Smooth muscle cell (in vitro differentiated cells): Measurements from ENCODE around the gene RRP15. TPM values are rescaled to one million over a fixed set of nuclear protein-coding genes. Genes with fewer than 3 reads are reported as not detected.
A peak's percentile ranks its signal among the peaks of the same experiment; 100 is the strongest.

Source experiments
- DNase-seq: peaks from one replicate; lab custom pipeline; 2025; ENCODE audit not compliant: unreplicated experiment; lab: John Stamatoyannopoulos, UW
- H2AFZ ChIP-seq: fragments of 200-600 bp; sonication (generic); 2 replicates; pipeline ENCODE4 v1.6.0; 2016; ENCODE audit warnings: antibody characterized with exemption, low read depth, mild to moderate bottlenecking
- H3F3A ChIP-seq: fragments of 200-600 bp; sonication (generic); 2 replicates; pipeline ENCODE4 v1.6.0; 2017; ENCODE audit warnings: antibody characterized with exemption, low read depth
- H3K27ac ChIP-seq: fragments of 200-600 bp; sonication (generic); 2 replicates; pipeline ENCODE4 v1.5.1; 2016; ENCODE audit warnings: low read depth, mild to moderate bottlenecking
- H3K27me3 ChIP-seq: fragments of 200-600 bp; sonication (generic); 2 replicates; pipeline ENCODE4 v1.6.1; 2016; ENCODE audit warnings: low read depth, mild to moderate bottlenecking
- H3K36me3 ChIP-seq: fragments of 200-600 bp; sonication (generic); 2 replicates; pipeline ENCODE4 v1.5.1; 2016; ENCODE audit warnings: low read depth
- H3K4me1 ChIP-seq: fragments of 200-600 bp; sonication (generic); 2 replicates; pipeline ENCODE4 v1.5.1; 2016; ENCODE audit warnings: low read depth
- H3K4me2 ChIP-seq: fragments of 200-600 bp; sonication (generic); 2 replicates; pipeline ENCODE4 v1.6.0; 2016; ENCODE audit warnings: mild to moderate bottlenecking
- H3K4me3 ChIP-seq: fragments of 200-600 bp; sonication (generic); 2 replicates; pipeline ENCODE4 v1.5.1; 2016; ENCODE audit warnings: mild to moderate bottlenecking
- H3K79me2 ChIP-seq: fragments of 200-600 bp; sonication (generic); 2 replicates; pipeline ENCODE4 v1.6.0; 2016; ENCODE audit warnings: low read depth, mild to moderate bottlenecking
- H3K9ac ChIP-seq: fragments of 200-600 bp; sonication (generic); 2 replicates; pipeline ENCODE4 v1.6.0; 2016; ENCODE audit warnings: low read depth
- H3K9me3 ChIP-seq: fragments of 200-600 bp; sonication (generic); replicated peaks from 2 replicates; pipeline ENCODE4 v1.5.1; 2016; ENCODE audit warnings: low read depth
- H4K20me1 ChIP-seq: fragments of 200-600 bp; sonication (generic); 2 replicates; pipeline ENCODE4 v1.6.0; 2016; ENCODE audit warnings: low read depth
- CTCF ChIP-seq: fragments of 200-600 bp; sonication (generic); IDR thresholded peaks from 2 replicates; pipeline ENCODE4 v1.5.1; 2017; ENCODE audit warnings: borderline replicate concordance, mild to moderate bottlenecking, antibody characterized with exemption; ENCODE audit not compliant: insufficient read depth, poor library complexity, severe bottlenecking
- WGBS: methylation state at CpG from one replicate; pipeline ENCODE4 v1.1.7; 2016; ENCODE audit warnings: low lambda C conversion rate; 5-methylcytosine and 5-hydroxymethylcytosine counted together
- polyA plus RNA-seq: library from polyadenylated mRNA; unstranded; fragments of >200 nt; fragmentation: Nextera tagmentation; extraction: Ambion mirVana; gene quantifications from 2 replicates; pipeline ENCODE4 v1.2.1, GENCODE V29; 2016
- total RNA-seq: library from RNA; depleted of rRNA; stranded (reverse); fragments of >200 nt; gene quantifications from 2 replicates; pipeline ENCODE4 v1.2.3, GENCODE V29; 2014

RRP15 gene
- total and polyA plus RNA-seq, 2 experiments from 2014 or later, result 6.6 to 13.2 TPM

DNA sequence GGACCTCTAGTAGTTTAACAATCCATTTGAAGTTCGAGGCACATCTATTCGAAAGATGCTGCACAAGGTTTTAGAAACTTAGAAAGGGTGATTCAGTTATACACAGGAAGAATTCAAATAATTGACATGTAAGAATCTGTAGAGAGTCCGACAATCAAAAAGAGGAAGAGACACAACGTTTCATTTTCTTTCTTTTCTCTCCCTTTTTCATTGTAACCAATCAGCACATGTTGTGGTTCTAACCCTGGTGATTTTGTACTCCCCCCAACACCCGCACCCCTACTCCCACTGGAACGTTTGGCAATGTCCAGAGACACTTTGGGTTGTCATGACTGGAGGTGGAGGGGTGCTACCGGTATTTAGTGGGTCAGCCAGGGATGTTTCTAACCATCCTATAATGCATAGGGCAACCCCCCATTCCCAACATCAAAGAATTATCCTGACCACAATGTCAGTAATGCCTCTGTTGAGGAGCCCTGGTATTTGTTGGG, 65.0 kb downstream of the RRP15 start:
- no peak overlapping the region for H2AFZ ChIP-seq
- H3F3A ChIP-seq, result peaks cover 19% of the 10 kb centered on the region
- H3K4me3 ChIP-seq, result peak overlapping the region; percentile 65
- H4K20me1 ChIP-seq, result no peaks in the 10 kb centered on the region
- no peaks in the 10 kb centered on the region for H3K36me3 ChIP-seq
- peak overlapping the region; percentile 95 for H3K4me2 ChIP-seq
- no peak for DNase-seq
- H3K27me3 ChIP-seq, result no peaks in the 10 kb centered on the region
- H3K9ac ChIP-seq, result no peak overlapping the region
- 58% methylated on average over 7 of the region's 7 CpGs for WGBS
- peaks cover 4% of the 10 kb centered on the region for H3K4me1 ChIP-seq
- H3K79me2 ChIP-seq, result peaks cover 66% of the 10 kb centered on the region
- H3K9me3 ChIP-seq, result no peaks in the 10 kb centered on the region
- peak overlapping the region; percentile 66 for H3K27ac ChIP-seq
- TF ChIP-seq CTCF, result no peak

- no peak for TF ChIP-seq CTCF
- H3K79me2 ChIP-seq, result peaks cover 72% of the 10 kb centered on the region
Observed at GRCh38 chr1:218350801-218351266, 65.7 kb downstream of the RRP15 start.

DNA sequence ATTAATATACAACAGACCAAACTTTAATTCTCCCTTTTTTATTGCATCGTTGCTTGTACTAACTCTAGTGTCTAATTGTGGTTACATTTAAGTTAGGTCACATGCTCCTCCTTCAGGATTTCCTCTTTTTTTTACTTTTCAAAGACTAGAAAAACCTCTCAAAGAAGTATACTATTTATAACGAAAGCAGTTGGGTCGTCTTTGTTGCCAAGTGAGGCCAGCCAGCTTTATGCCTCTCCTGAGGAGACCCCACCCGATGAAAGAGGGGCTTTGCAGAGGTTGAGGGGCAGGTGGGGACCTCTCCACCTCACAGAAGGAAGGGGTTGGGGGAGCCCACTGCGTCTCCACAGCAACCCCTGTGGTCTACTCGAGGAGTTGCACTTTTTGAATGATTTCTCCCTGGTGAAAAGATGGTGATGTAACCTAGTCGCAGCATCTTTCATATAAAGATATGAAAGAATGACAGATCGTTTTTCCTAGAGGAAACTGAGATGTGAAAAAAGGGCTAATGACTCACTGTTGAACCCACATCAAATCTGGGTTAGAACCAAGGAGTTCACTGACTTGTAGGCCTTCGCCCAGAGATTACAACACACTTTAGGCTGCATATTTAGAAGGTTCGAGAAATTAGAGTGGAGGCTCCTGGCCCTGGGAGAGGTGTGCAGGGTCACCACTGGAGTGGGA, 66.4 kb downstream of the RRP15 start:
- WGBS, result 59% methylated on average over 10 of the region's 10 CpGs
- peaks cover 78% of the 10 kb centered on the region for H3K79me2 ChIP-seq
- peak; percentile 38 for TF ChIP-seq CTCF

More at GRCh38 chr1:218350801-218351266, 65.7 kb downstream of the RRP15 start:
- Histone ChIP-seq H3K9ac (no peak overlapping the region), H3K4me2 (peak overlapping the region; percentile 95), H3K36me3 (no peaks in the 10 kb centered on the region), H4K20me1 (no peaks in the 10 kb centered on the region), H3K4me1 (peaks cover 4% of the 10 kb centered on the region), H3K27ac (peak overlapping the region; percentile 66), H3K27me3 (no peaks in the 10 kb centered on the region), H3K4me3 (peak overlapping the region; percentile 65), H2AFZ (no peak overlapping the region), H3F3A (peaks cover 19% of the 10 kb centered on the region), H3K9me3 (no peaks in the 10 kb centered on the region)
- no peak for DNase-seq
- WGBS, result 41% methylated on average over 2 of the region's 2 CpGs

GRCh38 chr1:218352075-218352438, 67.0 kb downstream of the RRP15 start:
- no peak for TF ChIP-seq CTCF
- no peak overlapping the region for H3K9ac ChIP-seq
- no peaks in the 10 kb centered on the region for H3K36me3 ChIP-seq
- H3K27me3 ChIP-seq, result no peaks in the 10 kb centered on the region
- peaks cover 29% of the 10 kb centered on the region for H3F3A ChIP-seq
- H3K4me3 ChIP-seq, result no peak overlapping the region
- no peak overlapping the region for H2AFZ ChIP-seq
- H3K4me2 ChIP-seq, result peak overlapping the region; percentile 2
- H4K20me1 ChIP-seq, result no peaks in the 10 kb centered on the region
- H3K79me2 ChIP-seq, result peaks cover 78% of the 10 kb centered on the region
- no peaks in the 10 kb centered on the region for H3K9me3 ChIP-seq
- WGBS, result 82% methylated on average over 7 of the region's 8 CpGs
- H3K4me1 ChIP-seq, result peaks cover 4% of the 10 kb centered on the region
- no peak overlapping the region for H3K27ac ChIP-seq
- no peak for DNase-seq

More for the DNA sequence above, 66.4 kb downstream of the RRP15 start:
- Histone ChIP-seq H3F3A (peaks cover 26% of the 10 kb centered on the region), H3K36me3 (no peaks in the 10 kb centered on the region), H3K27ac (peak overlapping the region; percentile 66), H3K9me3 (no peaks in the 10 kb centered on the region), H3K4me1 (peaks cover 4% of the 10 kb centered on the region), H3K4me2 (peak overlapping the region; percentile 95), H3K4me3 (peak overlapping the region; percentile 65), H4K20me1 (no peaks in the 10 kb centered on the region), H3K27me3 (no peaks in the 10 kb centered on the region), H2AFZ (no peak overlapping the region), H3K9ac (no peak overlapping the region)
- DNase-seq, result no peak
